Loucy (cell line): ENCODE measurements around the gene IQCH.

ENCODE experiments used
- H2AFZ ChIP-seq: fragments of 200-600 bp; sonication (generic); 2 replicates; pipeline ENCODE4 v1.6.0; 2016; ENCODE audit warnings: antibody characterized with exemption, mild to moderate bottlenecking, low read length, moderate library complexity
- H3F3A ChIP-seq: fragments of 200-600 bp; 2 replicates; pipeline ENCODE4 v1.6.0; 2016; ENCODE audit warnings: antibody characterized with exemption, low read depth, mild to moderate bottlenecking
- H3K27me3 ChIP-seq: fragments of 200-600 bp; sonication (generic); 2 replicates; pipeline ENCODE4 v1.6.1; 2014; ENCODE audit warnings: low read length, mild to moderate bottlenecking; ENCODE audit not compliant: insufficient read depth, poor library complexity, severe bottlenecking
- H3K36me3 ChIP-seq: fragments of 200-600 bp; sonication (generic); 2 replicates; pipeline ENCODE4 v1.6.1; 2016; ENCODE audit warnings: low read length; ENCODE audit not compliant: insufficient read depth
- H3K4me1 ChIP-seq: fragments of 200-600 bp; sonication (generic); 2 replicates; pipeline ENCODE4 v1.5.1; 2014; ENCODE audit warnings: low read length, mild to moderate bottlenecking; ENCODE audit not compliant: insufficient read depth, poor library complexity, severe bottlenecking
- H3K4me2 ChIP-seq: fragments of 200-600 bp; sonication (generic); 2 replicates; pipeline ENCODE4 v1.6.0; 2014; ENCODE audit warnings: antibody characterized with exemption, low read length, low read depth, mild to moderate bottlenecking; ENCODE audit not compliant: poor library complexity, severe bottlenecking
- H3K4me3 ChIP-seq: fragments of 200-600 bp; sonication (generic); 2 replicates; pipeline ENCODE4 v1.5.1; 2014; ENCODE audit warnings: low read length, mild to moderate bottlenecking, mixed read lengths; ENCODE audit not compliant: poor library complexity, severe bottlenecking
- H3K79me2 ChIP-seq: fragments of 200-600 bp; sonication (generic); 2 replicates; pipeline ENCODE4 v1.6.1; 2014; ENCODE audit warnings: low read length; ENCODE audit not compliant: insufficient read depth
- H3K9ac ChIP-seq: fragments of 200-600 bp; sonication (generic); 2 replicates; pipeline ENCODE4 v1.6.0; 2014; ENCODE audit warnings: mild to moderate bottlenecking, low read depth, low read length, moderate library complexity; ENCODE audit not compliant: poor library complexity, severe bottlenecking
- H3K9me2 ChIP-seq: fragments of 200-600 bp; sonication (generic); replicated peaks from 2 replicates; pipeline ENCODE4 v1.6.1; 2016; ENCODE audit warnings: low read depth, low read length, mixed read lengths
- H3K9me3 ChIP-seq: fragments of 200-600 bp; sonication (generic); 2 replicates; pipeline ENCODE4 v1.6.1; 2014; ENCODE audit warnings: mild to moderate bottlenecking, antibody characterized with exemption, low read length, low read depth; ENCODE audit not compliant: insufficient read depth
- H4K20me1 ChIP-seq: fragments of 200-600 bp; sonication (generic); 2 replicates; pipeline ENCODE4 v1.6.0; 2014; ENCODE audit warnings: antibody characterized with exemption, low read length, mild to moderate bottlenecking; ENCODE audit not compliant: insufficient read depth, poor library complexity, severe bottlenecking
- CTCF ChIP-seq: fragments of 200-600 bp; sonication (generic); conservative IDR thresholded peaks from 2 replicates; pipeline ENCODE4 v1.5.1; 2014; ENCODE audit warnings: mild to moderate bottlenecking, antibody characterized with exemption, low read length
- EZH2phosphoT487 ChIP-seq: fragments of 200-600 bp; IDR thresholded peaks from 2 replicates; pipeline ENCODE4 v1.6.1; 2018; ENCODE audit warnings: antibody characterized with exemption, mild to moderate bottlenecking, moderate library complexity, borderline replicate concordance

The IQCH gene

GRCh38 chr15:67254238-67255175 lies at the start of gene IQCH, which contains the start of gene AAGAB:
Gene IQCH, plus strand, starts transcription at chr15:67254786. Its CDS starts 111 bp downstream, at chr15:67254897.
Gene AAGAB, minus strand, starts transcription at chr15:67254661. Its CDS starts 30 bp downstream, at chr15:67254631.
- peak within 1 kb of the TSS; percentile 81 for H3K9ac ChIP-seq
- peak within 1 kb of the TSS; percentile 98 for H2AFZ ChIP-seq
- H3K4me1 ChIP-seq = peaks cover 30% of the 10 kb centered on the region
- H4K20me1 ChIP-seq = peaks cover 14% of the 10 kb centered on the region
- peak within 1 kb of the TSS; percentile 86 for H3K4me3 ChIP-seq
- TF ChIP-seq EZH2phosphoT487 (no peak), CTCF (no peak)
- H3K9me3 ChIP-seq = no peaks in the 10 kb centered on the region
- H3K27me3 ChIP-seq = no peaks in the 10 kb centered on the region
- H3F3A ChIP-seq = peaks cover 5% of the 10 kb centered on the region
- H3K36me3 ChIP-seq = no peaks in the 10 kb centered on the region
- H3K4me2 ChIP-seq = peak within 1 kb of the TSS; percentile 97
- H3K9me2 ChIP-seq = no peaks in the 10 kb centered on the region
- peaks cover 43% of the 10 kb centered on the region for H3K79me2 ChIP-seq

GRCh38 chr15:67207555-67208207 lies 46.9 kb upstream of the IQCH start:
- Histone ChIP-seq H3K9me3 (no peaks in the 10 kb centered on the region), H3K4me3 (no peak overlapping the region), H2AFZ (no peak overlapping the region), H4K20me1 (no peaks in the 10 kb centered on the region), H3K9ac (no peak overlapping the region), H3K27me3 (no peaks in the 10 kb centered on the region), H3K9me2 (no peaks in the 10 kb centered on the region), H3F3A (no peaks in the 10 kb centered on the region), H3K36me3 (peaks cover 61% of the 10 kb centered on the region; the same call in 1 of the 2 replicates), H3K79me2 (no peaks in the 10 kb centered on the region), H3K4me2 (no peak overlapping the region), H3K4me1 (no peaks in the 10 kb centered on the region)
- TF ChIP-seq EZH2phosphoT487 (no peak), CTCF (no peak)

- no peaks in the 10 kb centered on the region for H3K27me3 ChIP-seq
- no peaks in the 10 kb centered on the region for H3K9me2 ChIP-seq
- TF ChIP-seq EZH2phosphoT487 = no peak
- no peak for TF ChIP-seq CTCF
- H3K4me1 ChIP-seq = no peaks in the 10 kb centered on the region
- peaks cover 57% of the 10 kb centered on the region; the same call in 1 of the 2 replicates for H3K36me3 ChIP-seq
- H3K9ac ChIP-seq = no peak overlapping the region
- no peak overlapping the region for H3K4me3 ChIP-seq
- H4K20me1 ChIP-seq = no peaks in the 10 kb centered on the region
- no peaks in the 10 kb centered on the region for H3K79me2 ChIP-seq
- H3K9me3 ChIP-seq = no peaks in the 10 kb centered on the region
- H2AFZ ChIP-seq = no peak overlapping the region
- H3F3A ChIP-seq = no peaks in the 10 kb centered on the region
- H3K4me2 ChIP-seq = no peak overlapping the region
Observed at GRCh38 chr15:67208396-67208795, 46.2 kb upstream of the IQCH start.
